GM12878 (cell line): ENCODE data around the gene EPB41L4B. TPM values are rescaled to one million over a fixed set of nuclear protein-coding genes. Genes with fewer than 3 reads are reported as not detected.

Experiments used
- ATAC-seq: fragments of 200-7000 bp; cut with Tn5 transposase; 3 replicates; pipeline ENCODE4 v1.9.1; 2020; ENCODE audit warnings: mild to moderate bottlenecking, moderate library complexity
- BruUV-seq: library from RNA; stranded (reverse); fragments of 400-500 nt; replicated peaks from 2 replicates; lab custom pipeline; 2021; lab: Mats Ljungman, UMichigan
- CTCF ChIA-PET: fragments of 300-600 bp; sonication (Branson Sonifier 250); formaldehyde crosslinking; extraction: SDS; loops from one replicate; lab custom pipeline; 2021; ENCODE audit warnings: inconsistent platforms; lab: Yijun Ruan, JAX
- POLR2A ChIA-PET: fragments of 350-600 bp; formaldehyde crosslinking; extraction: SDS; loops from one replicate; lab custom pipeline; 2021; ENCODE audit warnings: inconsistent platforms; lab: Charles Lee
- RAD21 ChIA-PET: fragments of 300-600 bp; sonication (Branson Sonifier 250); formaldehyde crosslinking; loops from one replicate; lab custom pipeline; 2023; ENCODE audit warnings: antibody characterized with exemption; ENCODE audit not compliant: unreplicated experiment; lab: Charles Lee
- SMC1A ChIA-PET: fragments of 300-600 bp; sonication (Branson Sonifier 250); formaldehyde crosslinking; loops from one replicate; lab custom pipeline; 2023; ENCODE audit not compliant: unreplicated experiment, uncharacterized antibody; lab: Charles Lee
- DNase-seq: peaks from one replicate; pipeline ENCODE4 v3.0.0-alpha.2; 2011; ENCODE audit warnings: low read depth, low spot score
- FAIRE-seq: peaks from 3 replicates; lab custom pipeline; 2011; peaks lifted over from hg19 to GRCh38; lab: Jason Lieb, UNC
- H2AFZ ChIP-seq: 2 replicates; pipeline ENCODE4 v1.6.0; 2011; ENCODE audit warnings: low read depth, low read length, control low read depth; ENCODE audit not compliant: control insufficient read depth
- H3K27ac ChIP-seq: 2 replicates; pipeline ENCODE4 v1.5.1; 2011; ENCODE audit warnings: control low read depth; ENCODE audit not compliant: control insufficient read depth, insufficient read depth
- H3K27me3 ChIP-seq, 2 experiments: replicated peaks in 1 of 2; 2 replicates each; pipeline versions ENCODE4 v1.6.0 to v1.6.1; 2011; ENCODE audit warnings: low read length in 1 of 2; ENCODE audit not compliant: control insufficient read depth in 2 of 2, insufficient read depth in 2 of 2
- H3K36me3 ChIP-seq, 2 experiments: 2 replicates each; pipeline ENCODE4 v1.5.1; 2011; ENCODE audit warnings: low read length in 1 of 2; ENCODE audit not compliant: control insufficient read depth in 2 of 2, insufficient read depth in 2 of 2
- H3K4me1 ChIP-seq: 2 replicates; pipeline ENCODE4 v1.6.1; 2011; ENCODE audit warnings: mild to moderate bottlenecking, low read length, moderate library complexity, mixed read lengths; ENCODE audit not compliant: control insufficient read depth, insufficient read depth
- H3K4me2 ChIP-seq: 2 replicates; pipeline ENCODE4 v1.6.0; 2011; ENCODE audit warnings: control low read depth; ENCODE audit not compliant: control insufficient read depth, insufficient read depth
- H3K4me3 ChIP-seq: fragments of 200-600 bp; sonication (generic); 2 replicates; pipeline ENCODE4 v1.5.1; 2016
- H3K79me2 ChIP-seq: 2 replicates; pipeline ENCODE4 v1.6.0; 2011; ENCODE audit warnings: low read length; ENCODE audit not compliant: control insufficient read depth, insufficient read depth
- H3K9ac ChIP-seq: 2 replicates; pipeline ENCODE4 v1.8.0; 2011; ENCODE audit warnings: low read length, control low read depth, mixed read lengths; ENCODE audit not compliant: control insufficient read depth, insufficient read depth
- H3K9me3 ChIP-seq: replicated peaks from 3 replicates; pipeline ENCODE4 v1.5.1; 2011; ENCODE audit warnings: mild to moderate bottlenecking, low read length; ENCODE audit not compliant: control insufficient read depth, insufficient read depth
- H4K20me1 ChIP-seq: 2 replicates; pipeline ENCODE4 v1.6.0; 2011; ENCODE audit not compliant: control insufficient read depth, insufficient read depth
- BACH1 ChIP-seq: fragments of 450-650 bp; IDR thresholded peaks from 2 replicates; pipeline ENCODE4 v1.6.1; 2017; ENCODE audit warnings: mild to moderate bottlenecking, borderline replicate concordance
- BHLHE40 ChIP-seq, 2 experiments: fragments of 450-650 bp in 1 of 2; IDR thresholded peaks; 2 replicates each; pipeline ENCODE4 v1.6.1; 2011 to 2017; ENCODE audit warnings: low read depth in 2 of 2, borderline replicate concordance in 1 of 2, improper control_type of control experiment in 1 of 2, low read length in 1 of 2, mild to moderate bottlenecking in 1 of 2
- CHD4 ChIP-seq: fragments of 200-600 bp; sonication (generic); IDR thresholded peaks from 2 replicates; pipeline ENCODE4 v1.6.1; 2016; ENCODE audit warnings: mild to moderate bottlenecking
- GABPA ChIP-seq: IDR thresholded peaks from 2 replicates; pipeline ENCODE4 v1.6.1; 2014; ENCODE audit warnings: antibody characterized with exemption, low read depth, mild to moderate bottlenecking, inconsistent platforms
- HDAC2 ChIP-seq: fragments of 200-600 bp; sonication (generic); IDR thresholded peaks from 2 replicates; pipeline ENCODE4 v1.6.1; 2017
- KAT2A ChIP-seq: conservative IDR thresholded peaks from 2 replicates; pipeline ENCODE4 v1.6.1; 2011; ENCODE audit warnings: low read depth, low read length; ENCODE audit not compliant: control insufficient read depth
- LARP7 ChIP-seq: fragments of 450-650 bp; IDR thresholded peaks from 2 replicates; pipeline ENCODE4 v1.6.1; 2017; ENCODE audit warnings: mild to moderate bottlenecking
- MTA3 ChIP-seq: IDR thresholded peaks from 2 replicates; pipeline ENCODE4 v1.6.1; 2012; ENCODE audit warnings: low read length, inconsistent platforms, borderline replicate concordance
- NFYA ChIP-seq: IDR thresholded peaks from 2 replicates; pipeline ENCODE4 v1.6.1; 2011; ENCODE audit warnings: low read depth, mild to moderate bottlenecking, low read length, improper control_type of control experiment, borderline replicate concordance
- NR2C1 ChIP-seq: fragments of 450-650 bp; IDR thresholded peaks from 2 replicates; pipeline ENCODE4 v1.6.1; 2017; ENCODE audit warnings: antibody characterized with exemption, mild to moderate bottlenecking, moderate library complexity
- NRF1 ChIP-seq: conservative IDR thresholded peaks from 2 replicates; pipeline ENCODE4 v1.6.1; 2011; ENCODE audit warnings: mild to moderate bottlenecking, low read depth, low read length, improper control_type of control experiment
- PML ChIP-seq: IDR thresholded peaks from 2 replicates; pipeline ENCODE4 v1.6.1; 2012; ENCODE audit warnings: low read length, inconsistent platforms
- POLR2A ChIP-seq: IDR thresholded peaks from 2 replicates; pipeline ENCODE4 v1.6.1; 2011; ENCODE audit warnings: low read depth, mild to moderate bottlenecking, low read length
- SIN3A ChIP-seq: IDR thresholded peaks from 2 replicates; pipeline ENCODE4 v1.6.1; 2012; ENCODE audit warnings: low read depth, low read length, improper control_type of control experiment
- SIX5 ChIP-seq: IDR thresholded peaks from 2 replicates; pipeline ENCODE4 v1.6.1; 2011; ENCODE audit warnings: mild to moderate bottlenecking, low read depth, low read length, moderate library complexity; ENCODE audit not compliant: severe bottlenecking
- SP1 ChIP-seq: IDR thresholded peaks from one replicate; pipeline ENCODE4 v1.6.1; 2011; ENCODE audit warnings: low read depth, low read length
- SREBF2 ChIP-seq: IDR thresholded peaks from 2 replicates; pipeline ENCODE4 v1.6.1; 2012; ENCODE audit warnings: mild to moderate bottlenecking, low read length
- ZNF274 ChIP-seq: IDR thresholded peaks from one replicate; pipeline ENCODE4 v1.8.0; 2011; ENCODE audit not compliant: insufficient read length, insufficient read depth
- WGBS: methylation state at CpG from one replicate; pipeline ENCODE4 v1.1.6; 2016; ENCODE audit warnings: low lambda C conversion rate; ENCODE audit not compliant: insufficient replicate concordance, insufficient coverage; ENCODE audit errors: missing lambda C conversion rate; 5-methylcytosine and 5-hydroxymethylcytosine counted together
- in situ Hi-C: fragments of 300-500 bp; cut with MboI; formaldehyde crosslinking; loops from 9 replicates; pipeline ENCODE4 v1.14.3; 2018; ENCODE audit warnings: mixed read lengths
- intact Hi-C: fragments of 100-400 bp; cut with micrococcal nuclease; formaldehyde crosslinking; loops from one replicate; pipeline ENCODE4 v1.14.2; 2022; ENCODE audit not compliant: unreplicated experiment
- polyA plus RNA-seq, 11 experiments: library from polyadenylated mRNA; depleted of rRNA in 4 of 11; unstranded in 6 of 11; stranded (reverse) in 5 of 11; fragments of >200 nt; fragmentation: Nextera tagmentation in 4 of 11; fragmentation: Illumina TruSeq in 1 of 11; extraction: Ambion mirVana in 4 of 11; extraction: Trizol in 1 of 11; gene quantifications; 1 replicate in 1 of 11; 2 replicates in 10 of 11; pipeline versions ENCODE4 v1.2.1 to v1.2.3, GENCODE V29; 2011 to 2016; ENCODE audit warnings: inconsistent platforms in 2 of 11, missing spikeins in 2 of 11, low read depth in 1 of 11
- total RNA-seq, 4 experiments: library from RNA; depleted of rRNA in 3 of 4; stranded (reverse); fragments of >200 nt in 3 of 4; fragmentation: Illumina TruSeq in 1 of 4; extraction: Trizol in 1 of 4; gene quantifications; 2 replicates each; pipeline versions ENCODE4 v1.2.1 to v1.2.3, GENCODE V29; 2013 to 2021
- TF ChIP-seq, protein P1 (sequence below): fragments of 450-650 bp; IDR thresholded peaks from 2 replicates; pipeline ENCODE4 v1.6.1; 2017; ENCODE audit warnings: mild to moderate bottlenecking, low read depth, inconsistent platforms; ENCODE audit not compliant: poor library complexity, severe bottlenecking
- TF ChIP-seq, protein P2 (sequence below): fragments of 450-650 bp; IDR thresholded peaks from 2 replicates; pipeline ENCODE4 v1.6.1; 2016; ENCODE audit warnings: mild to moderate bottlenecking

EPB41L4B gene
- total and polyA plus RNA-seq, 10 of the 15 experiments (the other 5 are each of a cell fraction or from before 2014, with no cell fraction given), result 0.04 to 0.75 (median 0.13) TPM; not detected in 1

GRCh38 chr9:109310486-109310901, 10.4 kb downstream of the EPB41L4B start:
- ATAC-seq (no peak), DNase-seq (no peak)
- BruUV-seq, result no TSS peak
- Histone ChIP-seq H4K20me1 (no peaks in the 10 kb centered on the region; the same call in 1 of the 2 replicates), H3K27me3 (peaks cover 1 to 3% of the 10 kb centered on the region in 2 experiments; a peak in 2 of 4 replicates), H3K4me1 (no peaks in the 10 kb centered on the region)
- CTCF ChIA-PET, result no interaction called here
- TF ChIP-seq NRF1 (no peak), BHLHE40 (IDR thresholded peaks at IDR 0.05; ENCODE audit: borderline replicate concordance in 1 of 2, low read depth in 2 of 2, low read length in 1 of 2) (no peak), SP1 (no peak), SIN3A (no peak), GABPA (no peak), MTA3 (no peak), NR2C1 (no peak), SIX5 (no peak), LARP7 (no peak), KAT2A (no peak), HDAC2 (no peak), SREBF2 (no peak), PML (no peak), ZNF274 (no peak), NFYA (no peak), CHD4 (no peak), BACH1 (no peak), POLR2A (no peak)
- TF ChIP-seq, protein P1, sequence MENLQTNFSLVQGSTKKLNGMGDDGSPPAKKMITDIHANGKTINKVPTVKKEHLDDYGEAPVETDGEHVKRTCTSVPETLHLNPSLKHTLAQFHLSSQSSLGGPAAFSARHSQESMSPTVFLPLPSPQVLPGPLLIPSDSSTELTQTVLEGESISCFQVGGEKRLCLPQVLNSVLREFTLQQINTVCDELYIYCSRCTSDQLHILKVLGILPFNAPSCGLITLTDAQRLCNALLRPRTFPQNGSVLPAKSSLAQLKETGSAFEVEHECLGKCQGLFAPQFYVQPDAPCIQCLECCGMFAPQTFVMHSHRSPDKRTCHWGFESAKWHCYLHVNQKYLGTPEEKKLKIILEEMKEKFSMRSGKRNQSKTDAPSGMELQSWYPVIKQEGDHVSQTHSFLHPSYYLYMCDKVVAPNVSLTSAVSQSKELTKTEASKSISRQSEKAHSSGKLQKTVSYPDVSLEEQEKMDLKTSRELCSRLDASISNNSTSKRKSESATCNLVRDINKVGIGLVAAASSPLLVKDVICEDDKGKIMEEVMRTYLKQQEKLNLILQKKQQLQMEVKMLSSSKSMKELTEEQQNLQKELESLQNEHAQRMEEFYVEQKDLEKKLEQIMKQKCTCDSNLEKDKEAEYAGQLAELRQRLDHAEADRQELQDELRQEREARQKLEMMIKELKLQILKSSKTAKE, result no peak
- TF ChIP-seq, protein P2, sequence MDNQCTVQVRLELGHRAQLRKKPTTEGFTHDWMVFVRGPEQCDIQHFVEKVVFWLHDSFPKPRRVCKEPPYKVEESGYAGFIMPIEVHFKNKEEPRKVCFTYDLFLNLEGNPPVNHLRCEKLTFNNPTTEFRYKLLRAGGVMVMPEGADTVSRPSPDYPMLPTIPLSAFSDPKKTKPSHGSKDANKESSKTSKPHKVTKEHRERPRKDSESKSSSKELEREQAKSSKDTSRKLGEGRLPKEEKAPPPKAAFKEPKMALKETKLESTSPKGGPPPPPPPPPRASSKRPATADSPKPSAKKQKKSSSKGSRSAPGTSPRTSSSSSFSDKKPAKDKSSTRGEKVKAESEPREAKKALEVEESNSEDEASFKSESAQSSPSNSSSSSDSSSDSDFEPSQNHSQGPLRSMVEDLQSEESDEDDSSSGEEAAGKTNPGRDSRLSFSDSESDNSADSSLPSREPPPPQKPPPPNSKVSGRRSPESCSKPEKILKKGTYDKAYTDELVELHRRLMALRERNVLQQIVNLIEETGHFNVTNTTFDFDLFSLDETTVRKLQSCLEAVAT, result no peak
- TF ChIP-seq, all 136 proteins: peak for 0
- Histone ChIP-seq H2AFZ (no peak overlapping the region), H3K4me2 (no peak overlapping the region), H3K9ac (no peak overlapping the region), H3K4me3 (no peak overlapping the region), H3K36me3 (no peaks in the 10 kb centered on the region), H3K27ac (no peak overlapping the region), H3K79me2 (no peaks in the 10 kb centered on the region), H3K9me3 (no peaks in the 10 kb centered on the region)
- ChIA-PET SMC1A (interaction anchor here (0.9 kb wide), 1 partner anchor 160 kb away, joined by 3 read pairs; no protein-coding TSS in a partner anchor), POLR2A (no interaction called here), RAD21 (no interaction called here)
- no peak for FAIRE-seq
- WGBS, result 20% methylated on average over 7 of the region's 7 CpGs
- intact Hi-C loops (no loop called here), in situ Hi-C loops (no loop called here)
